Measurements from ENCODE around the gene NDUFS6. TPM values are rescaled to one million over a fixed set of nuclear protein-coding genes. Genes with fewer than 3 reads are reported as not detected.

The NDUFS6 gene
- total RNA-seq, 4 donors from 2014 or later: 38.9 to 64.5 (median 51.2) TPM

DNA sequence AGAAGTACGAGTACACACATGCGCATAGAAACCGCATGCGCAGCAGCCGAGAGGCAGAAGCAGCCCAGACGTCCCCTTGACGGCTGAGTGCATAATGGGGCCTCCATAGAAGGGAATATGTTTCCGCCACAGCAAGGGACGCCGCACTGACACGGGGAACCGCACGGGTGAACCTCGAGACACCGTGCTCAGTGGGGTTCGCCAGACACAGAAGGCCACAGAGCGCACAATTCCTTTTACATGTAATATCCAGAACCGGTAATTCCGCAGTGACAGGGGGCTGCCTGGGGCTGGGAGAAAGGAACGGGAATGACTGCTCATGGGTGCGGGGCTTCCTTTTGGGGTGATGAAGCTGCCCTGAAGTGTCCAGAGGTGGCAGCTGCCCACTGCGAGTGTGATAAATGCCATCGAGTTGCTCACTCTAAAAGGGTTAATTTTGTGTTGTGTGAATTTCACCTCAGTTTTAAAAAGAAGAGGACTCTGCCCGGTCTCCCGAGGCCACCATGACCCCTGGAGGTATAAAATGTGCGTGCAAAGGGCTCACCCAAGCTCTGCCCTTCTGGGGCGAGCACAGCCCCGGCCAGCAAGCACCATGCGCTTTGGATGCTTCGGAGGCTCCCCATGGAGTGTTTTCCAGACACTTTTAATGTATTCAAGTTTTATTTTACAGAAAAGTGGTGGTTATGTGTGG is 31.3 kb upstream of the NDUFS6 start:
- H3K9me3 ChIP-seq: no peaks in the 10 kb centered on the region
- H3K27ac ChIP-seq: no peak overlapping the region
- TF ChIP-seq POLR2AphosphoS5 (IDR thresholded peaks at IDR 0.05) (no peak), POLR2A (IDR thresholded peaks at IDR 0.05) (no peak), EP300 (IDR thresholded peaks at IDR 0.05) (no peak)
- TF ChIP-seq, protein P1, sequence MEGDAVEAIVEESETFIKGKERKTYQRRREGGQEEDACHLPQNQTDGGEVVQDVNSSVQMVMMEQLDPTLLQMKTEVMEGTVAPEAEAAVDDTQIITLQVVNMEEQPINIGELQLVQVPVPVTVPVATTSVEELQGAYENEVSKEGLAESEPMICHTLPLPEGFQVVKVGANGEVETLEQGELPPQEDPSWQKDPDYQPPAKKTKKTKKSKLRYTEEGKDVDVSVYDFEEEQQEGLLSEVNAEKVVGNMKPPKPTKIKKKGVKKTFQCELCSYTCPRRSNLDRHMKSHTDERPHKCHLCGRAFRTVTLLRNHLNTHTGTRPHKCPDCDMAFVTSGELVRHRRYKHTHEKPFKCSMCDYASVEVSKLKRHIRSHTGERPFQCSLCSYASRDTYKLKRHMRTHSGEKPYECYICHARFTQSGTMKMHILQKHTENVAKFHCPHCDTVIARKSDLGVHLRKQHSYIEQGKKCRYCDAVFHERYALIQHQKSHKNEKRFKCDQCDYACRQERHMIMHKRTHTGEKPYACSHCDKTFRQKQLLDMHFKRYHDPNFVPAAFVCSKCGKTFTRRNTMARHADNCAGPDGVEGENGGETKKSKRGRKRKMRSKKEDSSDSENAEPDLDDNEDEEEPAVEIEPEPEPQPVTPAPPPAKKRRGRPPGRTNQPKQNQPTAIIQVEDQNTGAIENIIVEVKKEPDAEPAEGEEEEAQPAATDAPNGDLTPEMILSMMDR (IDR thresholded peaks at IDR 0.05): no peak
- no peaks in the 10 kb centered on the region for H3K36me3 ChIP-seq
- H3K27me3 ChIP-seq: peaks cover 2% of the 10 kb centered on the region
- DNase-seq (ENCODE audit: low spot score in 2 of 2): no peak
- no peaks in the 10 kb centered on the region for H3K4me1 ChIP-seq
- 87% methylated on average over 30 of the region's 30 CpGs for WGBS
- H3K4me3 ChIP-seq: no peak overlapping the region

DNA sequence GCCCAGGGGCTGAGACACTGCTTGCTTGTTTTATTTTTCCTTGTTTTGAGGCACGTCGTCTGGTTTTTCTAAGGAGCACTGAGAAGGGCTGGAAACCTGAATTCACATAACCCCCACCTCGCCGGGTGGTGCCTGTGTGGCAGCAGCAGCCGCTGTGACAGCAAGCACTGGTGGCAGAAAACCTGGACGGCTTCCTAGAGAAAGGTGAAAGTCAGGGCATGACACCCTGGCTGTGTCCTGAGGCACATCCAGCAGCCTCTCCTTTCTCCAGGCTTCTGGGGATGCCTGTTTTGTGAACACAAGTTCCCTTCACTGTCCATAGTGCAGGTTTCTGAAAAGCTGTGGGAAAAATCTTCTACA is 30.8 kb upstream of the NDUFS6 start:
- Histone ChIP-seq H3K9me3 (no peaks in the 10 kb centered on the region), H3K27ac (no peak overlapping the region), H3K27me3 (no peaks in the 10 kb centered on the region), H3K4me1 (no peaks in the 10 kb centered on the region), H3K36me3 (no peaks in the 10 kb centered on the region), H3K4me3 (no peak overlapping the region)
- 63% methylated on average over 6 of the region's 6 CpGs for whole genome bisulfite sequencing
- no peak for DNase-seq (ENCODE audit: low spot score in 2 of 2)
- TF ChIP-seq, protein P1 (IDR thresholded peaks at IDR 0.05): no peak
- TF ChIP-seq EP300 (IDR thresholded peaks at IDR 0.05): no peak
- TF ChIP-seq POLR2AphosphoS5 (IDR thresholded peaks at IDR 0.05): no peak
- no peak for TF ChIP-seq POLR2A (IDR thresholded peaks at IDR 0.05)

DNA sequence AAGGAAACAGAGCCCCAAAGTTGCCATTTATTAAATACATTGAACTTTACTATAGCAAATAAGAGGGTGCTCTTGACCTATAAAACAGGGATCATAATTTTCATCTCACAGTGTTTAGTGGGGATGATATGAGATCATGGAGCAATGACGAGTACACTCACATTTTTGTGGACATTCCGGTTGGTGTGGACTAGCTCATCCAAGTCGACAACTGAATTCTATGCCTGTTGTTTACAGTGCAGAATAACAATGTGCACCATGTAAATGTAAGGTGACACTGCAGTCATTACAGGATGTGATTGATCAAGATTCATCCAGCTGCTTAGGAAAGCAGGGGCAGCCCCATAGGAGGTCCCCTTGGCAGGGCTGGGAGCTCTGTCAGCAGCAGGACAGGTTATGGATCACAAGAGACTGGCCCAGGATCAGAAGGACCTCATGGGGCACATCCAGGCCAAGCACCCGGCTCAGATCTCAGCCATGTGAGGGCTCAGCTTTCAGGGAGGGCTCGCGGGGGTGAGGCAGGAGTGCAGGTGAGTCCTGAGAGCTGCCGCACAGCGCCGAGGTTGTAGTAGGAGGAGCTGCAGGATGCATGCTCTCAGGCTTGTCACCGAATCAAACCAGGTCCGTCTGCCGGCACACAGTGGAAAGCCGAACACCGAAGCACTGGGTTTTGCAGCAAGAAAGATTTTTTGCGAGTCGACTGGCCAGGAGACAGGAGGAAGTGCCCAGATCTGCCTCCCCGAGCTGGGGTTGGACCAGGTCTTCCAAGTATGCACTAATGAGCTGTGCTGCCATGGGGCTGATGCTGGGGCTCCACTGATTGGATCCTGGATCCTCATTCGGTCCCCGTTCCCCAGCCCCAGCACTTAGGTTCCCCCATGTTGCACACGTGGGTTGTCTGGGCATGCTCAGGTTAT is 29.8 kb upstream of the NDUFS6 start:
- TF ChIP-seq POLR2A (IDR thresholded peaks at IDR 0.05) (no peak), POLR2AphosphoS5 (IDR thresholded peaks at IDR 0.05) (no peak), EP300 (IDR thresholded peaks at IDR 0.05) (no peak)
- TF ChIP-seq, protein P1 (IDR thresholded peaks at IDR 0.05): no peak
- 75% methylated on average over 14 of the region's 20 CpGs for WGBS
- Histone ChIP-seq H3K27me3 (no peaks in the 10 kb centered on the region), H3K27ac (no peak overlapping the region), H3K4me3 (no peak overlapping the region), H3K9me3 (no peaks in the 10 kb centered on the region), H3K4me1 (no peaks in the 10 kb centered on the region), H3K36me3 (no peaks in the 10 kb centered on the region)
- DNase-seq (ENCODE audit: low spot score in 2 of 2): no peak

DNA sequence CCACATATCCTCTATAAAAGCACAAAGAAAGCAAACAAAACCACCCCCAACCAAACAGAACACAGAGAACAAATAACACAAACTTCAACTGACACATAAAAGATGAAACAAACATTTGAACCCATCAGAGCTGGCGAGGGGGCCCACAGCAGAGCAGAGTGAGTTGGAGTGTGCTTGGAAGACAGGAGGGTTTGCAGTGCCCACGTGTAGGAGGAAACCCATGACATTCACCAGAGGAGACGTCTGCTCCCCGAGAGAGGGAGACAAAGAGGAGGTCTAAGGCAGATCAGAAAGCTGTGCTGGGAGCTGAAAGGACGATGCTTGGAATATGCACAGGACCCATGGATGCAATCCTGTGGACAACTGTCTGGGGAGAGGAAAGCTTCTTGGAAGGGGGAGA is 28.6 kb upstream of the NDUFS6 start:
- H3K36me3 ChIP-seq: no peaks in the 10 kb centered on the region
- no peaks in the 10 kb centered on the region for H3K27me3 ChIP-seq
- H3K4me1 ChIP-seq: no peaks in the 10 kb centered on the region
- TF ChIP-seq EP300 (IDR thresholded peaks at IDR 0.05) (no peak), POLR2A (IDR thresholded peaks at IDR 0.05) (no peak), POLR2AphosphoS5 (IDR thresholded peaks at IDR 0.05) (no peak)
- TF ChIP-seq, protein P1 (IDR thresholded peaks at IDR 0.05): no peak
- H3K4me3 ChIP-seq: no peak overlapping the region
- H3K27ac ChIP-seq: no peak overlapping the region
- H3K9me3 ChIP-seq: no peaks in the 10 kb centered on the region
- WGBS: 32% methylated on average over 5 of the region's 5 CpGs
- DNase-seq (ENCODE audit: low spot score in 2 of 2): no peak

DNA sequence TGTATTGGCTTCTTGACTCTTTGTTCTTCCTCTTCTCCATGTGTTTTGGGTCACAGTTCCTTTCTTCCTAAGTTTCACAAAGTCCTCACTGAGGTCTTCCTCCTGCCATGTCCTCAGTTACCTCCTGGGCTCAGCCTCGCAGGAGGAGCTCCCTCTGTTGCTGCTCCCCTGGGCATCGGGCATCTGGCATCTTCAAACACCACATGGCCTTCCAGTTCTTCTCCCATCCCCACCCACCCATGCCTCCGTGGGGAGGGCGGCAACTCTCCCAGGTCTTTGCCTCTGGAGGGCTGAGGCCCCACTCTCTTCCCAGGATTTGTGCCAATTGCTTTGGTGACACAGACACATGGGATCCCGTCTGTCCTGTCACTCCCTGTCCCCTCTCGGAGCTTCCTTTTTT is 24.4 kb upstream of the NDUFS6 start:
- Histone ChIP-seq H3K27ac (no peak overlapping the region), H3K27me3 (no peaks in the 10 kb centered on the region), H3K9me3 (no peaks in the 10 kb centered on the region), H3K36me3 (no peaks in the 10 kb centered on the region), H3K4me3 (no peak overlapping the region), H3K4me1 (no peaks in the 10 kb centered on the region)
- no peak for DNase-seq (ENCODE audit: low spot score in 2 of 2)
- TF ChIP-seq POLR2A (IDR thresholded peaks at IDR 0.05): no peak
- TF ChIP-seq EP300 (IDR thresholded peaks at IDR 0.05): no peak
- TF ChIP-seq, protein P1 (IDR thresholded peaks at IDR 0.05): no peak
- TF ChIP-seq POLR2AphosphoS5 (IDR thresholded peaks at IDR 0.05): no peak
- 89% methylated on average over 6 of the region's 6 CpGs for WGBS
